Panc1 (cell line): ENCODE results near the gene WDR31.

Source experiments
- POLR2AphosphoS5 ChIP-seq: IDR thresholded peaks from 2 replicates; pipeline ENCODE4 v1.6.1; 2012; ENCODE audit warnings: mild to moderate bottlenecking, low read depth, low read length, moderate library complexity
- SIN3A ChIP-seq: IDR thresholded peaks from 2 replicates; pipeline ENCODE4 v1.6.1; 2012; ENCODE audit warnings: low read depth, mild to moderate bottlenecking, low read length, moderate library complexity, borderline replicate concordance; ENCODE audit not compliant: insufficient read depth
- TCF7L2 ChIP-seq: IDR thresholded peaks from 2 replicates; pipeline ENCODE4 v1.6.1; 2011; ENCODE audit warnings: mild to moderate bottlenecking, low read depth, low read length, inconsistent platforms
- TF ChIP-seq, protein P1 (sequence below): fragments of 450-650 bp; IDR thresholded peaks from 2 replicates; pipeline ENCODE4 v1.5.1; 2017; ENCODE audit warnings: mild to moderate bottlenecking
- TF ChIP-seq, protein P2 (sequence below), 2 experiments: IDR thresholded peaks; 2 replicates each; pipeline ENCODE4 v1.6.1; 2011 to 2012; ENCODE audit warnings: low read depth in 2 of 2, control low read depth in 1 of 2, low read length in 1 of 2, mild to moderate bottlenecking in 1 of 2, moderate library complexity in 1 of 2; ENCODE audit not compliant: insufficient read depth in 1 of 2

DNA sequence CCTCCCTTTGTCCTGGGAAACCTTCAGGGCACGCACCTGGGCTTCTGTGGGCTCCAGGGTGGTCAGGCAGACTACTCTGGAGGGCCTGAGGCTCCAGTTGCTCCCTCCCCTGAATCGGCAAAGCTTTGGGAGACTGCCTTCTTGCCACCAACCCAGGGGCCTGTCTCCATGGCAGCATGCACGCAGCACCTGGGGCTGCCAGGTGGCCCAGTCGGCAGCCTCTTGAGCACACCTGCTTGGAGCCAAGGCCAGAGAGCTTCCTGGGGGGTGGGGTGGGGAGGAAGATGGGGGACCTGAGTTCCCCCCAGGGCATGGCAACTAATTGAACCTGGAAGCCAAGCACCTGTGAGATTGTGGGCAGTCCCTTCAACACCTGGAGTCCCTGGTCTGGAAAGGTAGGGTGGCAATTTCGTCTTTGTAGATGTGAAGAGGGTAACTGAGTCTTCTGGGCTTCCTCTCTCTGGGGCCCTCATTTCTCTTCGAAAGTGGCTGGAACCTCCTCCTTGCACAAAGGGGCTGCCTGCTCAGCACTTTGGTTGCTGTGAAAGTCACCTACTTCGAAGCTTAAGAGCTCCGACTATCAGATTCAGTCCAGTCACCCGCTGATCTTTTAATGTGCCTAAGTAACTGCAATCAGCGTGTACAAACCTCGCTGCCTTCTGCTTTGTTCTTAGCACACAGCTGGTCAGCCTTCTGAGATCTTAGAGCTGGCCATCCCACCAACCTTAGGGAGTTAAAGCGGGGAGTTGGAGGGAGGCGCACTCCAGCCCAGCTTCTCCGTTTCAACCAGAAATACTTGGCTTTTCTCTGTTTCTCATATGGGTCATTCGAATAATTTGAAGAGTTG, 40.9 kb downstream of the WDR31 start:
- TF ChIP-seq, protein P1, sequence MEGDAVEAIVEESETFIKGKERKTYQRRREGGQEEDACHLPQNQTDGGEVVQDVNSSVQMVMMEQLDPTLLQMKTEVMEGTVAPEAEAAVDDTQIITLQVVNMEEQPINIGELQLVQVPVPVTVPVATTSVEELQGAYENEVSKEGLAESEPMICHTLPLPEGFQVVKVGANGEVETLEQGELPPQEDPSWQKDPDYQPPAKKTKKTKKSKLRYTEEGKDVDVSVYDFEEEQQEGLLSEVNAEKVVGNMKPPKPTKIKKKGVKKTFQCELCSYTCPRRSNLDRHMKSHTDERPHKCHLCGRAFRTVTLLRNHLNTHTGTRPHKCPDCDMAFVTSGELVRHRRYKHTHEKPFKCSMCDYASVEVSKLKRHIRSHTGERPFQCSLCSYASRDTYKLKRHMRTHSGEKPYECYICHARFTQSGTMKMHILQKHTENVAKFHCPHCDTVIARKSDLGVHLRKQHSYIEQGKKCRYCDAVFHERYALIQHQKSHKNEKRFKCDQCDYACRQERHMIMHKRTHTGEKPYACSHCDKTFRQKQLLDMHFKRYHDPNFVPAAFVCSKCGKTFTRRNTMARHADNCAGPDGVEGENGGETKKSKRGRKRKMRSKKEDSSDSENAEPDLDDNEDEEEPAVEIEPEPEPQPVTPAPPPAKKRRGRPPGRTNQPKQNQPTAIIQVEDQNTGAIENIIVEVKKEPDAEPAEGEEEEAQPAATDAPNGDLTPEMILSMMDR, result no peak
- TF ChIP-seq POLR2AphosphoS5 (no peak), TCF7L2 (no peak), SIN3A (no peak)
- TF ChIP-seq, protein P2, sequence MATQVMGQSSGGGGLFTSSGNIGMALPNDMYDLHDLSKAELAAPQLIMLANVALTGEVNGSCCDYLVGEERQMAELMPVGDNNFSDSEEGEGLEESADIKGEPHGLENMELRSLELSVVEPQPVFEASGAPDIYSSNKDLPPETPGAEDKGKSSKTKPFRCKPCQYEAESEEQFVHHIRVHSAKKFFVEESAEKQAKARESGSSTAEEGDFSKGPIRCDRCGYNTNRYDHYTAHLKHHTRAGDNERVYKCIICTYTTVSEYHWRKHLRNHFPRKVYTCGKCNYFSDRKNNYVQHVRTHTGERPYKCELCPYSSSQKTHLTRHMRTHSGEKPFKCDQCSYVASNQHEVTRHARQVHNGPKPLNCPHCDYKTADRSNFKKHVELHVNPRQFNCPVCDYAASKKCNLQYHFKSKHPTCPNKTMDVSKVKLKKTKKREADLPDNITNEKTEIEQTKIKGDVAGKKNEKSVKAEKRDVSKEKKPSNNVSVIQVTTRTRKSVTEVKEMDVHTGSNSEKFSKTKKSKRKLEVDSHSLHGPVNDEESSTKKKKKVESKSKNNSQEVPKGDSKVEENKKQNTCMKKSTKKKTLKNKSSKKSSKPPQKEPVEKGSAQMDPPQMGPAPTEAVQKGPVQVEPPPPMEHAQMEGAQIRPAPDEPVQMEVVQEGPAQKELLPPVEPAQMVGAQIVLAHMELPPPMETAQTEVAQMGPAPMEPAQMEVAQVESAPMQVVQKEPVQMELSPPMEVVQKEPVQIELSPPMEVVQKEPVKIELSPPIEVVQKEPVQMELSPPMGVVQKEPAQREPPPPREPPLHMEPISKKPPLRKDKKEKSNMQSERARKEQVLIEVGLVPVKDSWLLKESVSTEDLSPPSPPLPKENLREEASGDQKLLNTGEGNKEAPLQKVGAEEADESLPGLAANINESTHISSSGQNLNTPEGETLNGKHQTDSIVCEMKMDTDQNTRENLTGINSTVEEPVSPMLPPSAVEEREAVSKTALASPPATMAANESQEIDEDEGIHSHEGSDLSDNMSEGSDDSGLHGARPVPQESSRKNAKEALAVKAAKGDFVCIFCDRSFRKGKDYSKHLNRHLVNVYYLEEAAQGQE (IDR thresholded peaks at IDR 0.05; ENCODE audit: insufficient read depth in 1 of 2, low read depth in 2 of 2, low read length in 1 of 2), result no peak
